Body of pancreas (tissue), 4 donors: Measurements from ENCODE around the gene RNF5. TPM values are rescaled to one million over a fixed set of nuclear protein-coding genes. Genes with fewer than 3 reads are reported as not detected.

Experiments used
- ATAC-seq: fragments of 150-250 bp; one replicate; pipeline ENCODE4 v1.9.1; 2016
- DNase-seq, 4 donors: peaks; one replicate each; pipeline ENCODE4 v3.0.0-alpha.2; 2019
- H3K27ac ChIP-seq, 4 donors: fragments of 200-600 bp; sonication (generic); 1 replicate in 3 of 4; 2 replicates in 1 of 4; pipeline versions ENCODE4 v1.5.1 to v1.6.1; 2016 to 2019; ENCODE audit warnings: mild to moderate bottlenecking in 1 of 4, mixed read lengths in 1 of 4, moderate library complexity in 1 of 4
- H3K27me3 ChIP-seq, 2 donors: fragments of 200-600 bp; sonication (generic); one replicate each; pipeline ENCODE4 v1.6.0; 2016; ENCODE audit warnings: mild to moderate bottlenecking in 1 of 2
- H3K36me3 ChIP-seq, 2 donors: fragments of 200-600 bp; sonication (generic); replicated peaks in 1 of 2; 2 replicates each; pipeline ENCODE4 v1.5.1; 2016; ENCODE audit warnings: low read depth in 2 of 2; ENCODE audit not compliant: insufficient read depth in 1 of 2
- H3K4me1 ChIP-seq: fragments of 200-600 bp; sonication (generic); one replicate; pipeline ENCODE4 v1.6.0; 2016
- H3K4me3 ChIP-seq, 2 donors: fragments of 200-600 bp; sonication (generic); 1 replicate in 1 of 2; 2 replicates in 1 of 2; pipeline ENCODE4 v1.5.1; 2016 to 2019
- H3K9me3 ChIP-seq, 3 donors: fragments of 200-600 bp; sonication (generic); 1 replicate in 2 of 3; 2 replicates in 1 of 3; pipeline ENCODE4 v1.5.1; 2016
- CTCF ChIP-seq, 7 experiments: fragments of 450-650 bp in 4 of 7; fragments of 200-600 bp in 3 of 7; sonication (generic) in 3 of 7; IDR thresholded peaks; one replicate each; pipeline ENCODE4 v1.5.1; 2016 to 2019; ENCODE audit warnings: antibody characterized with exemption in 7 of 7
- POLR2A ChIP-seq, 3 donors: fragments of 450-650 bp; IDR thresholded peaks; one replicate each; pipeline ENCODE4 v1.6.1; 2016; ENCODE audit warnings: antibody characterized with exemption in 3 of 3, mild to moderate bottlenecking in 2 of 3
- WGBS, 2 donors: methylation state at CpG; one replicate each; pipeline ENCODE4 v1.1.5; 2017; 5-methylcytosine and 5-hydroxymethylcytosine counted together
- intact Hi-C: fragments of 100-400 bp; cut with DNase I; formaldehyde crosslinking; loops from one replicate; pipeline ENCODE4 v1.15.1; 2023
- total RNA-seq, 2 donors: library from RNA; depleted of rRNA; stranded (reverse); fragments of >200 nt; gene quantifications; one replicate each; pipeline ENCODE4 v1.1.0, GENCODE V29; 2016

Gene RNF5
- total RNA-seq, 2 donors from 2014 or later, result 34.0 to 62.0 TPM

- WGBS, 2 donors, result 53 to 65% methylated on average over 1 of the region's 1 CpG
- TF ChIP-seq POLR2A (IDR thresholded peaks at IDR 0.05), result no peak
- H3K9me3 ChIP-seq, result no peaks in the 10 kb centered on the region
- intact Hi-C loops, result no loop called here
- peaks cover 13% of the 10 kb centered on the region for H3K4me1 ChIP-seq
- no peak for DNase-seq
- H3K36me3 ChIP-seq, result no peaks in the 10 kb centered on the region
- no peak overlapping the region for H3K4me3 ChIP-seq
- H3K27ac ChIP-seq, result no peak overlapping the region
- no peak for ATAC-seq
- H3K27me3 ChIP-seq, result peaks cover 0 to 8% of the 10 kb centered on the region in 2 donors
Observed at GRCh38 chr6:32146287-32146686, 31.9 kb upstream of the RNF5 start.

GRCh38 chr6:32146687-32147086, 31.5 kb upstream of the RNF5 start:
- DNase-seq (no peak), ATAC-seq (no peak)
- 32 to 44% methylated on average over 4 of the region's 4 CpGs for WGBS, 2 donors
- H3K4me1 ChIP-seq, result peaks cover 13% of the 10 kb centered on the region
- intact Hi-C loops, result no loop called here
- no peaks in the 10 kb centered on the region for H3K9me3 ChIP-seq
- H3K27ac ChIP-seq, result no peak overlapping the region
- H3K27me3 ChIP-seq, result peaks cover 0 to 8% of the 10 kb centered on the region in 2 donors
- TF ChIP-seq CTCF (IDR thresholded peaks at IDR 0.05) (no peak), POLR2A (IDR thresholded peaks at IDR 0.05) (no peak)
- H3K36me3 ChIP-seq, result no peaks in the 10 kb centered on the region
- H3K4me3 ChIP-seq, result no peak overlapping the region

GRCh38 chr6:32147401-32148132, 30.6 kb upstream of the RNF5 start:
- TF ChIP-seq POLR2A (IDR thresholded peaks at IDR 0.05) (no peak), CTCF (IDR thresholded peaks at IDR 0.05) (no peak)
- Histone ChIP-seq H3K4me3 (no peak overlapping the region), H3K9me3 (no peaks in the 10 kb centered on the region), H3K4me1 (peaks cover 13% of the 10 kb centered on the region), H3K36me3 (no peaks in the 10 kb centered on the region), H3K27ac (no peak overlapping the region), H3K27me3 (peaks cover 0 to 8% of the 10 kb centered on the region in 2 donors)
- intact Hi-C loops, result no loop called here
- WGBS, 2 donors, result 85% methylated on average over 4 of the region's 4 CpGs
- DNase-seq, result no peak
- ATAC-seq, result no peak

- Histone ChIP-seq H3K36me3 (no peaks in the 10 kb centered on the region), H3K4me1 (peaks cover 20% of the 10 kb centered on the region), H3K4me3 (peak overlapping the region in 1 of 2 donors; percentile 5), H3K9me3 (no peaks in the 10 kb centered on the region), H3K27me3 (peaks cover 0 to 8% of the 10 kb centered on the region in 2 donors), H3K27ac (no peak overlapping the region)
- DNase-seq, result peak; percentile 71 to 84 (median 80)
- peak; percentile 86 for ATAC-seq
- WGBS, 2 donors, result 11 to 20% methylated on average over 35 to 39 of the region's 39 CpGs
- TF ChIP-seq CTCF (IDR thresholded peaks at IDR 0.05), result peak in 5 of 7 experiments; percentile 4 to 26 (median 18)
- TF ChIP-seq POLR2A (IDR thresholded peaks at IDR 0.05), result no peak
- intact Hi-C loops, result no loop called here
Observed at GRCh38 chr6:32148289-32149091, 29.7 kb upstream of the RNF5 start.

GRCh38 chr6:32149092-32149755, 29.0 kb upstream of the RNF5 start:
- peaks cover 0 to 8% of the 10 kb centered on the region in 2 donors for H3K27me3 ChIP-seq
- H3K27ac ChIP-seq, result no peak overlapping the region
- TF ChIP-seq CTCF (IDR thresholded peaks at IDR 0.05) (peak in 1 of 7 experiments; percentile 1), POLR2A (IDR thresholded peaks at IDR 0.05) (no peak)
- no peak overlapping the region for H3K4me3 ChIP-seq
- H3K36me3 ChIP-seq, result no peaks in the 10 kb centered on the region
- intact Hi-C loops, result no loop called here
- DNase-seq (no peak), ATAC-seq (no peak)
- 25 to 35% methylated on average over 11 to 46 of the region's 47 CpGs for WGBS, 2 donors
- H3K4me1 ChIP-seq, result peaks cover 23% of the 10 kb centered on the region
- no peaks in the 10 kb centered on the region for H3K9me3 ChIP-seq
